GM10266 (cell line): ENCODE results near the gene USF1.
A peak's percentile ranks its signal among the peaks of the same experiment; 100 is the strongest.
"Not testable (repeated sequence)": the region's sequence is repeated elsewhere in the genome, so short reads cannot be mapped to it uniquely, and the experiment has no call there.

ENCODE experiments used
- DNase-seq: peaks from one replicate; pipeline ENCODE4 v3.0.0; 2012; ENCODE audit errors: extremely low spot score
- CTCF ChIP-seq: IDR thresholded peaks from 2 replicates; pipeline ENCODE4 v1.5.1; 2012; ENCODE audit warnings: mild to moderate bottlenecking, low read depth; ENCODE audit not compliant: control insufficient read depth, insufficient read depth; ENCODE audit errors: missing control alignments

Gene USF1

DNA sequence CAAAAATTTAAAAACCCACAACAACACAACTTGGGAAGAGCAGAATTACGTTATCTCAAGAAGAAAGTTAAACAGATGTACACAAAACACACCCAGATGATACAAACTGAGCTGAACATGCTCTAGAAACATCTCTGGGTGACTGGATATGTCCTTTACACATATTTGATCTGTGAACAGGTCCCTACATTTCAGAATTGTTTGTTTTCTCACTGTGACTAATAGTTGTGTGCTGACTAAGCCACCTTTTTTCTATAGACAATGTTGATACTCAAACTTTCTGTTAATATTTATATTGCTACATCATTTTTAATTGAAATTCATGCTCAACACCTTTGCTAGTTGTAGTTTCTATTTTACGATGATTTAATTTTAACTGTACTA, 23.8 kb downstream of the USF1 start:
- no peak for TF ChIP-seq CTCF
- DNase-seq: no peak

DNA sequence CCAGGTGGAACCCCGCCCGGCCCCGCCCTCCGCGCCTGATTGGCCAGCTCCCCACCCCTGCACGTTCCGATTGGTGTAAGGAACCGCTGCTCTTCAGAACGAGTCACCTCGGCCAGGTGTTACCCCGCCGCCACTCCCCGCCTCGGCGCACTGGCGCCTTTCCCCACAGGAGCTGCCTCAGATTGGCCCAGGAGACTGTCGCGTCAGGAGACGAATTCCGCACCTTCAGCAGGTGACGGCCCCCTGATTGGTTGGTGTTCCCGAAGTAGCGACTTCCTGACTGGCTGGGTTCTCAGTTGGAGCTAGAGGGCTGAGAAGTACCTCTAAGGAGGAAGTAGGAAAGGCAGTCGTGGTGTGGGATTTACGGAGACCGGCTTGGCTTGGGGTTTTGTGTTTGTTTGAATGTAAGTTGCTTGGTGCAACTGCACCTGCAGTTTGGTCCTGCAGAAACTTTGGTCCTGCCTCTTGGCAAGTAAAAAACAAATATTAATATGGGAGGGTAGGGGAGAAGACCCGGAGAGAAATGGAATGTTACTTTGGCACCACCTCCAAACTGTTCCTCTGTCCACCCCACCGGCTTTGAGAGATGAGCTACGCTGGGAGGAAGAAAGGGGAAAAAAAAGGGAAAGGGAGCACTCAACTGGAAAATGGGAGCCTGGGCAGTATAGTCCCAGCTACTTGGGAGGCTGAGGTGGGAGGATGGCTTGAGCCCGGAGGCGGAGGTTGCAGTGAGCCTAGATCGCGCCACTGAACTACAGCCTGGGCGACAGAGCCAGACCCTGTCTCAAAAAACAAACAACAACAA, 24.4 kb downstream of the USF1 start:
- no peak for TF ChIP-seq CTCF

DNA sequence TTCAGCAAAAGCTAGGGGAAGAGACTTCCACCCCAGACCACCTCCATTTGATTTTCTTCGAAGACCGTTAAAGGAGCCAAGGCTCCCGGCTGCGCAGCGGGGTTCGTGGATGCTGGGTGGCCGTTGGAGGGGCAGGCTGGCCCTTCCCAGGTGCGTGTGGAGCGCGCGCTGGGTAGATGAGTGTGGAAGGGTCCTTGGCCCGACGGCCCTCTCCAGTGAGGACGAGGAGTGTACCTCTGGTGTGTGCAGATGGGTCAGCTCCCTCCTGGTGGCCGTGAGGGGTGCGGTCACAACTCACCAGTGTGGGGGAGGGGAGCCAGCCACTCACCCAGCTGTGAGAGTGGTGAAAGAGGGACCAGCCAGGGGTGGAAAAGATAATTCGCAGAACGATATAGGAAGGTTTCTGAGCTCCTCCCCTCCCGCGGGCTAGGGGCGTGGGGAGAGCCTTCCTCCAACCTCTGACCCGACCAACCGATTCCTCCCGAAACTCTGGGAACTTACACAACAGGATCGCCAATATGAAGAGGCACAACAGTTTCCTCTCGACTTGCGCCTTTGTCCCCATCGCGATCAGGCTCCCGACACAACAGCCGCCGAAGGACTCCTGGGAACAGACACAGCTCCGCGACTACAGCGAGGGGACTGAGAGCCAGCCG, 25.1 kb downstream of the USF1 start, which contains the start of gene F11R:
Gene F11R, minus strand, starts transcription at position 644 of the 656 bp plus-strand sequence. Its CDS starts 79 bp downstream, at position 565.
- peak; percentile 39 for DNase-seq
- TF ChIP-seq CTCF: no peak

More for the DNA sequence above, 24.4 kb downstream of the USF1 start:
- DNase-seq: peak; percentile 91

GRCh38 chr1:161019751-161020495, 25.9 kb downstream of the USF1 start:
- no peak for DNase-seq
- TF ChIP-seq CTCF: no peak

DNA sequence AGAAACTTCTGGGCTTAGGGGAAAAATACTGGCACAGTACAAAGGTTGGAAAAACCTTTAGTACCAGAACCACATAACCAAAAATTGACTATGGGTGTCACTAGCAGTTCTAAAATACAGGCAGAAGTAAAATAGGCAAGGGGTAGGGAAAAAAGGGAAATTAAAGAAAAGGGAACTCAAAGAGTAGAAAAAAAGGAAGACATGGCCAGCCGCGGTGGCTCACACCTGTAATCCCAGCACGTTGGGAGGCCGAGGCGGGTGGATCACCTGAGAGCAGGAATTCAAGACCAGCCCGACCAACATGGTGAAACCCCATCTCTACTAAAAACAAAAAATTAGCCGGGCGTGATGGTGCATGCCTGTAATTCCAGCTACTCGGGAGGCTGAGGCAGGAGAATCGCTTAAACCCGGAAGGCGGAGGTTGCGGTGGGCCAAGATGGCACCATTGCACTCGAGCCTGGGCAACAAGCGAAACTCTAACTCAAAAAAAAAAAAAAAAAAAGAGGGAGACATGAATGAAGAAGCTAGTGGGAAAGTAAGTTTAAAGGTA, 26.6 kb downstream of the USF1 start:
- not testable (repeated sequence) for DNase-seq

DNA sequence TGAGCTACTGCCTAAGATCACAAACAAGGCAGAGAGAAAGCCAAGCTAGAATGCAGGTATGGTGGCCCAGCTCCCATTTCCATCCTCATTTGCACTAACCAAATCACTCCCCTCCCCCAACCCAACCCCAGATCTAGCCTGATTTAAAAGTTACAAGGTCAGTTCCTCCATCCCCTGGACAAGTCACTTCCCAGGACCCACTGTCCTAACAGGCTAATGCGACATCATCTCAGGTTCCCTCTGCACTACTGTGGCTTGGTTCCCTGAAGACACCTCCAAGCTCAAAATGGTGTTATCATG, 27.2 kb downstream of the USF1 start:
- no peak for DNase-seq
- TF ChIP-seq CTCF: no peak

GRCh38 chr1:161017756-161018630, 27.8 kb downstream of the USF1 start:
- TF ChIP-seq CTCF: no peak
- no peak for DNase-seq

DNA sequence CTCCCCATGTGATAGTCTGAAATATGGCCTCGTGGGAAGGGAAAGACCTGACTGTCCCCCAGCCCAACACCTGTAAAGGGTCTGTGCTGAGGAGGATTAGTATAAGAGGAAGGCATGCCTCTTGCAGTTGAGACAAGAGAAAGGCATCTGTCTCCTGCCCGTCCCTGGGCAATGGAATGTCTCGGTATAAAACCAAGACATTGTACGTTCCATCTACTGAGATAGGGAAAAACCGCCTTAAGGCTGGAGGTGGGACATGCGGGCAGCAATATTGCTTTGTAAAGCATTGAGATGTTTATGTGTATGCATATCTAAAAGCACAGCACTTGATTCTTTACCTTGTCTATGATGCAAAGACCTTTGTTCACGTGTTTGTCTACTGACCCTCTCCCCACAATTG, 28.6 kb downstream of the USF1 start:
- not testable (repeated sequence) for DNase-seq

- DNase-seq: not testable (repeated sequence)
Observed at GRCh38 chr1:161016683-161017082, 29.1 kb downstream of the USF1 start.
